KBM-7 (cell line): ENCODE results near the gene GJA1.
"Not testable (repeated sequence)": the region's sequence is repeated elsewhere in the genome, so short reads cannot be mapped to it uniquely, and the experiment has no call there.

ENCODE experiments used
- DNase-seq: peaks from one replicate; pipeline ENCODE4 v3.0.0-alpha.2; 2015
- in situ Hi-C: fragments of 300-500 bp; cut with MboI; formaldehyde crosslinking; loops from 2 replicates; pipeline ENCODE4 v1.14.3; 2020; ENCODE audit warnings: low sequenced_read_pairs, low pct_unique_long_range_greater_than_20kb, mixed read lengths

GJA1 gene

DNA sequence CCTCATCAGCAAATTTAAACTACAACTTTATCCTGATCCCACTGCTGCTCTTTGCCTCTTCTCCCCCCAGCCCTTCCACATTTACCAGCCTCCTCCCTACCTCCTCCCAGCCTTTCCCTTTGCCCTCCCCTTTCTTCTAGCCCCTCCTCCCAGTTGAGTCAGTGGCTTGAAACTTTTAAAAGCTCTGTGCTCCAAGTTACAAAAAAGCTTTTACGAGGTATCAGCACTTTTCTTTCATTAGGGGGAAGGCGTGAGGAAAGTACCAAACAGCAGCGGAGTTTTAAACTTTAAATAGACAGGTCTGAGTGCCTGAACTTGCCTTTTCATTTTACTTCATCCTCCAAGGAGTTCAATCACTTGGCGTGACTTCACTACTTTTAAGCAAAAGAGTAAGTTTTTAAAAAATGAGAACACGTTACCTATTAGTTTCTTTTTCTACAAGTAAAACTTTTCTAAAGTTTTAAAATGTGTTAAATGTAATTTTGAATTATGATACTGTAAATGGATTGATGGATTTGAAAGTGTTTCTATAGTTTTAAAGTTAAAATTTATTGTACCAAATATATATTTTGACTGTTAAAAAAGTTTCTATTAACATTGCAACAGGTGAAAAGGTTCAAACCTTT is at the start of gene GJA1:
Gene GJA1, plus strand, starts transcription at position 203 of the 626 bp plus-strand sequence. CDS start 11,202 bp downstream, outside the sequence.
- in situ Hi-C loops: no loop called here

DNA sequence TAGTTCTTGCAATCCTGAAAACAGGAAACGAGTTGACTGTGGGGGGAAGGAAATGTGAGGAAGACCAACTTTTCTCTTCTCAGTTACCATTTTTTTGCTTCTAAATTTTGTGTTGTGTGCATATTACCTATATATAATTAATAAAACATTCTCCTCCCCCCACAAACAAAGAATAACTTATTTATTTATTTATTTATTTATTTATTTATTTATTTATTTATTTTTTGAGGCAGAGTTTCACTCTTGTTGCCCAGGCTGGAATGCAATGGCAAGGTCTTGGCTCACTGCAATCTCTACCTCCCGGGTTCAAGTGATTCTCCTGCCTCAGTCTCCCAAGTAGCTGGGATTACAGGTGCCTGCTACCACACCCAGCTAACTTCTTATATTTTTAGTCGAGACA is 48.9 kb upstream of the GJA1 start:
- in situ Hi-C loops, DNase-seq: not testable (repeated sequence)

More for the DNA sequence above, at the start of gene GJA1:
- DNase-seq: no peak

DNA sequence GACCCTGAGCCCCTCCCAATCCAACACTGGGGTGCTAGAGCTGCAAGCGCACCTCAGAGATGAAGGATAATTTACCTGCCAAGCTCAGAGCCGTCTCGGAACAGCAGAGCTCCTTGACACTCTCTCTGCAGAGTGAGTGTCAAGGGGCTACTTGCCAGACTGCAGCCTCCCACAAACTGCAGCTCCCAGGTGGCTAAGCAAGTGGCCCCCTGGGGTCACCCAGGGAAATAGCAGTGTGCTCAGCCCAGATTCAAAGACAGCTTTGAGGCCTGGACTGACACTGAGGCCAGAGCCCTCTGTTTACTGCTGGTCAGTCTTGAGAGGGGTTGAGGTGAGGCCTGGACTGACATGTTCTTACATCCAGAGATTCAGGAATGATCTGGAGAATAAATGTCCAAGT is 46.0 kb upstream of the GJA1 start:
- in situ Hi-C loops: no loop called here
- no peak for DNase-seq

DNA sequence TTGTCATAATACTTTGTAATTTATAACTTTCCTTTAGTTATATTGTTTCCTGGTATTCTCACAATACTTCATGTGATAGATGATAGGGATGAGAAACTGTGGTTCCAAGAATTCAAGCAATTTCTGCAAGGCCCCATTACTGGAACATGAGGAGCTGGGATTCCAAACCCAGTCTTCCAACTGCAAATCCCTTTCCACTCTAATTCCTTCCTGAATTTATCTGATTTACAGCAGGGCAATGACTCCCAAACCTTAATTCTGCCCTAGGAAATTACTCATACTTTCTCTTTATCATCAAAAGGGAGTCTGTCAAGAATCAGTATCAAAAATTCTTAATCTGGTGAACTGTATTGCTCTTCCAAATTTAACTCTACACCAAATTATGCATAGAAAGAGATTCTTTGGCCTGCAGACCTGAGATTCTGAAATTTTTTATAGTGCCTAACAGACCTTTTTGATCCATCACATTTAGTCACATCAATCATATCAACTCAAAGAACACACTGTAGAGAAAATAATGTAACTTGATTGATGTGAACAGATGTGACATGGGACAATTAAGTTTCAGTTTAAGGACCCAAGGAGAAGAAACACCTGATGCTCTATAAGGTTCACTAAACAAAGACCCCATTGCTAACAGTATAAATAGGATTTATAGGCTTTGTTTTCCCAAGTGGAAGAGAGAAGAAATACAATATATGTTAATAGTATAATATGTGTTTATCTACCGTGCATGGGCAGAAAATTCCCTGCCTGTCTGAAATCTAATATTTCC is 41.5 kb upstream of the GJA1 start:
- in situ Hi-C loops: no loop called here
- no peak for DNase-seq

DNA sequence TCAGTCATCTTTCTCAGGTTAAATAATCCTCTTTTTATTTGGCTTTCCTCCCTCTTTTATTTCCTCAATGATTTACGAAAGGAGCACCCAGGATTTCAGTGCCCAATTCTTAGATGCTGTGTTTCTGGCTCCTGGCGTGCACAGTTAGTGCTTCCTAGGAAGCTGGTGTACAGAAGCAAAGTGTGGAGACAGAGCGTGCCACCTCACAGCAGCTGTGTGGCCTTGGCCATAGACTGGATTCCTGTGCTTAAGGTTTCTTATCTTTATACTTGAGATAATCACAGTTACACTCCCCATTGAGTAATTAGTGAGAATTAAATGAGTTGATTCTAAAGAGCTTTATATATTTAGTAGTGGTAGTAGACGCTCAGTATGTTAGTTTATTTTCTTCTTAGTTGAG is 39.7 kb upstream of the GJA1 start:
- in situ Hi-C loops: no loop called here
- DNase-seq: no peak

DNA sequence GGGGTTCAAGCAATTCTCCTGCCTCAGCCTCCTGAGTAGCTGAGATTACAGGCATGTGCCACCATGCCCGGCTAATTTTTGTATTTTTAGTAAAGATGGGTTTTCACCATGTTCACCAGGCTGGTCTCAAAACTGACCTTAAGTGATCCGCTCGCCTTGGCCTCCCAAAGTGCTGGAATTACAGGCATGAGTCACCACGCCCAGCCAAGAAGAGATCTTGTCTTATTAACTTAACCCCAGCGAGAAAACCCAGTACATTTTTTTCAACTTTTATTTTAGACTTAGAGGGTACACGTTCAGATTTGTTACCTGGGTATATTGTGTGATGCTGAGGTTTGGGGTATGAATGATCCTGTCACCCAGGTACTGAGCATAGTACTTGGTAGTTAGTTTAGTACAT is 38.3 kb upstream of the GJA1 start:
- in situ Hi-C loops, DNase-seq: not testable (repeated sequence)

DNA sequence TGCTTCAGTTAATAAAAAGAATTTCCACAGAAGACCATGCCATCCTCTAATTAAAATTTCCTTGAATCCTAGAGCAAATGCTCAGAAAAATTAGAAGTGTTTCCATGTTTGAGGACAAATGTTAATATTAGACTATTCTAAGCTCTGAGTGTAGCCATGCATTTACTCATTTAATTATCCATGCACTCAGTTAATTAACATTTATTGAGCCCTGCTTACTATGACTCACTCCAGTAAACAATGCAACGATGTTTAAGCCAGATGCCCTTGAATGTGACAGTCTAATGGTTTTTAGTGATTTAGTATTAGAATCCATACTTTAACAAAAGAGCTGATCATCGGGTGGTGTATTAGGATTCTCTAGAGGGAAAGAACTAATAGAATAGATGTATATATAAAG is 37.3 kb upstream of the GJA1 start:
- in situ Hi-C loops: no loop called here

DNA sequence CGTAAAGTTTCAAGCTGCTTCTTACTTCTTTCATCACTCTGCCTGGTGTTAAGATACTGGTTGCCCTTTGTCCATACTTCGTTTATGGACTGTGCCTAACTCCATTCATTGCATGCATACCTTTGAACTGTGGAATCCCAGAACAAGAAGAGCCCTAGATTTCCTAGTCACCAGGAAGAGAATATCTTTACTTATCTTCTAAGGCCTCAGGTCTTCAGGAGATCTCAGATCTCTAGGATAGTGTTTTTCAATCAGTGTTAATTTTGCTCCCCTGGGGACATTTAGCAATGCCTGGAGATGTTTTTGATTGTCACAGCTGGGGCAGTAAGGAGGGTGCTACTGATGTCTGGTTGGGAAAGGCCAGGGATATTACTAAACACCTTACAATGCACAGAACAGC is 35.5 kb upstream of the GJA1 start:
- no peak for DNase-seq
- in situ Hi-C loops: no loop called here

More for the DNA sequence above, 37.3 kb upstream of the GJA1 start:
- no peak for DNase-seq

DNA sequence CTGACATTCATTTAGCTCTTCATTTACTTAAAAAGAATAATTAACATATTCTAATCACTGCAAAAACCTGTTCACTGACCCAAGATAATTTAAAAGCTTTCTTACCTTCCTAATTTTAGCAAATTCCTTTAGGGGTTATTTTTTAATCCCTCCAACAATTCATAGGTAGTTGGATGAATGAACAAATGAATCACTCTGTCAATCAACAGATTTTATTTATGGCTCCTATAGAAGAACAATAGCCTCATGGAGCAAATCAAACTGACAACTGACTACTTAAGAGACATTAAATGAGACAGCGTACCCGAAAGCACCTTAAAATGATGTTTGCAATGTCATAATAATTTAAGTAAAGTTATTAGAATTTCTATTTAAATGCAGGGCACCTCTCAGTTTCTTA is 31.5 kb upstream of the GJA1 start:
- DNase-seq: no peak
- in situ Hi-C loops: no loop called here

DNA sequence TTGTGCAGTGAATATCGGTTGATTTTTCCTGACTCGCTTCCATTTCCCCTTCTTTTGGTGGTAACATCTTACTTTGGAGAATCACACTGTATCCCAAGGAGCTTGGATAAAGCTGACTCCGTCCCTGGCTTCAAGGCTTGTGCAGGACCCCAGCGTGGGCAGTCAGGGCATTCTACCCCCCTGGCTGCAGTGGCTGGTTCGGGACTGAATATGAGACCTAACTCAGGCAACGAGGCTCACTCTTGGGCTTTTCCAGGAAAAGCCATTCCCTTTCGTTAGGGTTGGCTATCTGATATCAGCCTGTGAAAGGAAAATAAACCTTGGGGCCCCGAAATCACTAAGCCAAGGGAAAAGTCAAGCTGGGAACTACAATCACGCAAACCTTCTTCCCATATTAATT is 30.1 kb upstream of the GJA1 start:
- in situ Hi-C loops: no loop called here
- no peak for DNase-seq

DNA sequence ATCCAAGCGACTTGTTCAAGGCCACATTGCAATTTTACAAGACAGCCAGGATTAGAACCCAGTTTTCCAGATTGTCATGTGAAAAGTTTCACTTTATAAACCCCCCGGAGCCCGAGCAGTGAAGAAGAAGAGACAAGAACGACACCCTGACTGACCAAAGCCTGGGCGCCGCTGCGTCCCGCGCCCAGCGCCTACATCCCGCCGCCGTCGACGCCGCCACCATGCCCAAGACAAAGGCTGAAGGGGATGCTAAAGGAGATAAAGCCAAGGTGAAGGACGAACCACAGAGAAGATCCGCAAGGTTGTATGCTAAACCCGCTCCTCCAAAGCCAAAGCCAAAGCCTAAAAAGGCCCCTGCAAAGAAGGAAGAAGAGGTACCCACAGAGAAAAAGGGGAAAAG is 27.1 kb upstream of the GJA1 start:
- in situ Hi-C loops: no loop called here
- no peak for DNase-seq

DNA sequence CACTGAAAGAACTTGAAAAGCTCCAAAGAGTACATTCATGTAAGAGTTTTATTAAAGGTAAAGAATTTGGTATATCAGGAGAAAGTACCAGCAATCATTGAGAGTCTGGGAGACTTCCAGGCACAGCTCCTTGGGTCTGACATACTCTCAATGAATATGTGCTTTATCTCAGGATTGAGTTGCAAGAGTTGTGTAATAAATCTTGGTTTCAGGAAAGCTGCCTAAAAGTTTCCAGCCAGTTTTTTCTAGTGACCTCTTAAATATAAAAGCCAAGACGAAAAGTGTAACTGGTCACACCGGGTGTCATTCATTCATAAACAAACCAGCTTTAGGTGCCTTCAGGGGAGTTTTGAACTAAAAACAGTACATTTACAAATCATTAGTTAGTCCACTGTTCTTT is 21.6 kb upstream of the GJA1 start:
- no peak for DNase-seq
- in situ Hi-C loops: no loop called here

DNA sequence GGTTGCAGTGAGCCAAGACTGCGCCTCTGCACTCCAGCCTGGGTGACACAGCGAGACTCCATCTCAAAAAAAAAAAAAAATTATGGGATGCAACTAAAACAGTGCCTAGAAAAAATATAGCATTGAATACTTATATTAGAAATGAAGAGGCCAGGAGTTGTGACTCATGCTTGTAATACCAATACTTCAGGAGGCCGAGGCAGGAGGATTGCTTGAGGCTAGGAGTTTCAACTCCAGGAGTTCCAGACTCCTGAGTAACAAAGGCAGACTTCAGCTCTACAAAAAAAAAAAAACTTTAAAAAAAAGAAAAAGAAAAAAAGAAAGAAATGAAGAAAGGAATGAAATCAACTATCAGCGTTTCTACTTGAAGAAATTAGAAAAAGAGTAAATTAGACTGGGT is 17.1 kb upstream of the GJA1 start:
- in situ Hi-C loops: no loop called here

DNA sequence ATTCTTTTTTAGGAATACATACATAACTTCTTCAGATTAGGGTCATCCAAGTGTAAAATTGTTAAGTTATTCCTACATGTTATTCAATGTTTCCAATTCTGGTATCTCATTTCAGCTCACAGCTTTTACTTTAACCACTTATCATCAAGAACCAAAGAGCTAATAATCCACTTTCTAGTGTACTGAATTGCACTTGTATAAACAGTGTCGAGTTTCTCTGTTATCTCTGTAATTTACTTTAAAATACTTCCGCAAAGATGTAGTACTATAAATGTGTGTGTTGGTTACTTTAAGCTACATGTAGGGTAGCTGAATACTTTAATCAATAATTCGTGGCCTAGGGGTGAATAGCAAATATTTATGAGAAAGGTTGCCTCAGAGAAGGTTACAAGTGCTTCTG is 8.8 kb upstream of the GJA1 start:
- in situ Hi-C loops: no loop called here
- DNase-seq: no peak

More for the DNA sequence above, 17.1 kb upstream of the GJA1 start:
- DNase-seq: no peak

DNA sequence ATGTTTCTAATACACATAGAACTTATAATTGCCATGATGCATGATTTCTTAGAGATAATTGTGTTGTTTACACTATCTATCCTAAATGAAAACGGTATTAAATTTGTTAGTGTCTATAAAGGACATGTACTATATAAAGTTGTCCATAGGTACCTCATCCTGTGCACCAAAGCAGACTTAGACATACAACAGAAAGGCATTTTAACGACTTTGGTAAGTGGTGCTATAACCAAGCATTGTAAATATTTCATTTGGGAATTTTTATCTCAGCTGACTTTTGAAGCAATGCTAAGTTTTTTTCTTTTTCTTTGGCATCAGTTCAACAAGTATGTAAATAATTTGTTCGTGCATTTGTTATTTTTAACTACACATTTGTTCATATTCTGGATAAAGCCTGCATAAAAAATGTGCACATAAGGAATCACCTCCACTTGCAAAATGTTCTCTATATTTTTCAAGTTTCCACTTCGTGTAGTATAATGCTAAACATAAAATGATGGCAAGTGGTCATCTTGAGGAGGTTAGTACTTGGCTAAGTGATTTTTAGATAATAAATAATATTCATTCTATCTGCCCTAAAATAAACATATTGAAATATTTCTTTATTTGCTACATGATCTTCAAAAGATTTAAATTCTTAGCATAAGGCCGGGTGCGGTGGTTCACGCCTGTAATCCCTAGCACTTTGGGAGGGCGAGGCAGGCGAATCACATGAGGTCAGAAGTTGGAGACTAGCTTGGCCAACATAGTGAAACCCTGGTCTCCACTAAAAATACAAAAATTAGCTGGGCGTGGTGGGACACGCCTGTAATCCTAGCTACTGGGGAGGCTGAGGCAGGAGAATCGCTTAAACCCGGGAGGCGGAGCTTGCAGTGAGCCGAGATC is 6.3 kb upstream of the GJA1 start:
- no peak for DNase-seq
- in situ Hi-C loops: no loop called here

DNA sequence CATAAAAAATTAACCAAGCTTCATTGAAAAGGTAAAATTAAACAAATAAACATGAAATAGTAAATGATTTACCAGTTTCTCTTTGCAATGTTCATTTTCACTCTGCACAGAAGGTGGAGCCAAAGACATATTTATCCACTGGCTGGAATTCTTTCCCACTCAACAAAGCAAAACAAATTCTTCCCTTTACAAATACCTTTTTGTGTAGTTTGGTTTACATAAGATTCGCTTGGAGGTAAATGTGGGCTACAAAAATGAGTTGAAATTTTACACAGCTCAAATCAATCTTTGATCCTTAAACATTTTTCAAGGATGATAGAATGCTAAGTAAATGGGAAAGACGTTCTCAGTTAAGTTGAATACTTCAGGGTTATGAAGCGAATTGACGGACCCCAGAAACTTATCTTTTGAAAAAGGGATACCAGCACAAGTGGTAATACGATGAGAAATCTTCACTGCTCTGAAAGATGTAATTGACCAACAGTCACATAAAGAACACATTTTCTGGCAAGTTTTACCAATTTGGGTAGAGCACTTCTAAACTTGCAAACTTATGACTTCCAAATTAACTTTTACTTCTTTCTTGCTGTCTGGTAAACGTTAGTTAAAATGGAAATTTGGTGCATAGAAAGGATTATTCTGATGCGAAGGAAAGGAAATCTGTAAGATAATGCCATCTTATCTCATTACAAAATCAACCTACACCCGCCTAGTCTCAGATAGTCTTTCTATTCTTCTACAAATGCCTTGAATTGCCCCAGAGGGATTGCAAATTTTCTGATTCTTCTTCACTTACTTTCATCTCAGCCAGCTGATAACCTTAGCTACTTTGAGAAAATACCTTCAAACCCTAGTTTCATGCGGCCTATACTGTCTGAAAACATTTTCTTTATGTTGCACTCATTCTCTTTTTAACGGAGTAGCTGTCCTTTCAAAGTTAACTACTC is 4.7 kb upstream of the GJA1 start:
- peak; percentile 23 for DNase-seq
- in situ Hi-C loops: no loop called here

DNA sequence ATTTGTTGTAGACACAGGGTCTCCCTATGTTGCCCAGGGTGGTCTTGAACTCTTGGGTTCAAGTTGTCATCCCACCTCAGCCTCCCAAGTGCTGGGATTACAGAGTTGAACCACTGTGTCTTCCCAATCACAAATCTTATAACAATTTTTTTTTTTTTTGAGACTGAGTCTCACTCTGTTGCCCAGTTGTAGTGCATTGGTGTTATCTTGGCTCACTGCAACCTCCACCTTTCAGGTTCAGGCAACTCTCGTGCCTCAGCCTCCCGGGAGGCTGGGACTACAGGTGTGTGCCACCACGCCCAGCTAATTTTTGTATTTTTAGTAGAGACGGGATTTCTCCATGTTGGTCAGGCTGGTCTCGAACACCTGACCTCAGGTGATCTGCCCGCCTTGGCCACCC is 3.7 kb upstream of the GJA1 start:
- in situ Hi-C loops, DNase-seq: not testable (repeated sequence)

DNA sequence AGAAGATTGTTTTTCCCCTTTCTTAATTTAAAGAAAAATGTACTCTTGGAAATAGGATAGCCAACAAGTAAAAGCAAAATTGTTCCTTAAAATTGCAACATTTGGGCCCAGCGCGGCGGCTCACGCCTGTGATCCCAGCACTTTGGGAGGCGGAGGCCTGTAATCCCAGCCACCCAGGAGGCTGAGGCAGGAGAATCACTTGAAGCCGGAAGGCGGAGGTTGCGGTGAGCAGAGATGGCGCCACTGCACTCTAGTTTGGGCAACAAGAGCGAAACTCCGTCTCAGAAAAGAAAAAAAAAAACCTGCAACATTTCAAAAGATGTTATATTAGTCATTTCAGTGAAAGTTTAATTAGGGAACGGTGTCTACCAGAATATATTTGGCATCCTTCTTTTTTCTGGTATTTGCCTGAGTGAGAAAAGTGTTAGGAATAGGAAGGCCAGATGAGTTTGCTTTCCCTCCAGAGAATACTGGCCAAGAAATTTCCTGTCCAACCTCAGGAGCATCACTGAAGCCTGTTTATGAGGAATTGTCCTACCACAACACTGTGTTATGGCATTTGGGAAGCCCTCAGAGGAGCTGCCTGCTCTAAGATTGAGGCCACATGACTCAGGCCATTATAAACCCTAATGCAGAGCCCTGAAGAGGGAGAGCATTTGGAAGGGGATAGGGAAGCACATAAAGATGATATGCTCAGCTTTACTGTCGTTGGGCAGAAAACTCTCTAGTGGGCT is 1.2 kb upstream of the GJA1 start:
- no peak for DNase-seq
- in situ Hi-C loops: no loop called here
